Fibroblast of peridontal ligament (primary cell): ENCODE results near the gene LHPP.

ENCODE experiments used
- DNase-seq: peaks from one replicate; pipeline ENCODE4 v3.0.0-alpha.2; 2010; ENCODE audit errors: extremely low read depth

LHPP gene

GRCh38 chr10:124470544-124471434, 9.2 kb downstream of the LHPP start:
- no peak for DNase-seq

GRCh38 chr10:124472071-124472470, 10.4 kb downstream of the LHPP start:
- DNase-seq = no peak

GRCh38 chr10:124473070-124473469, 11.4 kb downstream of the LHPP start:
- no peak for DNase-seq

- no peak for DNase-seq
Observed at GRCh38 chr10:124474514-124475070, 13.0 kb downstream of the LHPP start.

GRCh38 chr10:124476043-124476725, 14.6 kb downstream of the LHPP start:
- no peak for DNase-seq

- DNase-seq = no peak
Observed at GRCh38 chr10:124477614-124478363, 16.2 kb downstream of the LHPP start.

GRCh38 chr10:124478515-124478914, 16.9 kb downstream of the LHPP start:
- no peak for DNase-seq

- DNase-seq = no peak
Observed at GRCh38 chr10:124480860-124481259, 19.2 kb downstream of the LHPP start.

GRCh38 chr10:124481717-124482116, 20.1 kb downstream of the LHPP start:
- DNase-seq = no peak

- DNase-seq = no peak
Observed at GRCh38 chr10:124482236-124482800, 20.7 kb downstream of the LHPP start.

GRCh38 chr10:124482876-124483275, 21.3 kb downstream of the LHPP start:
- DNase-seq = no peak

- DNase-seq = no peak
Observed at GRCh38 chr10:124484031-124484430, 22.4 kb downstream of the LHPP start.

GRCh38 chr10:124484661-124485060, 23.0 kb downstream of the LHPP start:
- no peak for DNase-seq

GRCh38 chr10:124486635-124487034, 25.0 kb downstream of the LHPP start:
- DNase-seq = no peak

- DNase-seq = no peak
Observed at GRCh38 chr10:124491105-124491504, 29.5 kb downstream of the LHPP start.

- DNase-seq = no peak
Observed at GRCh38 chr10:124492266-124492665, 30.6 kb downstream of the LHPP start.

- no peak for DNase-seq
Observed at GRCh38 chr10:124493214-124493882, 31.7 kb downstream of the LHPP start.

- DNase-seq = no peak
Observed at GRCh38 chr10:124494046-124494807, 32.6 kb downstream of the LHPP start.

- DNase-seq = no peak
Observed at GRCh38 chr10:124495162-124495561, 33.5 kb downstream of the LHPP start.

- no peak for DNase-seq
Observed at GRCh38 chr10:124495725-124496124, 34.1 kb downstream of the LHPP start.
